Naive B cell (primary cell): ENCODE data around the gene KATNB1. TPM values are rescaled to one million over a fixed set of nuclear protein-coding genes. Genes with fewer than 3 reads are reported as not detected.
A peak's percentile ranks its signal among the peaks of the same experiment; 100 is the strongest.

ENCODE experiments used
- ATAC-seq, 2 donors: fragments of 150-1000 bp; cut with Tn5 transposase; 2 replicates each; pipeline ENCODE4 v1.10.0; 2021; ENCODE audit warnings: low read depth in 2 of 2, mild to moderate bottlenecking in 2 of 2, moderate library complexity in 2 of 2
- DNase-seq: peaks from one replicate; pipeline ENCODE4 v3.0.0; 2022
- H3K27ac Mint-ChIP-seq, 6 donors: one replicate each; pipeline ENCODE4 v1.8.0; 2020 to 2022; ENCODE audit warnings: mild to moderate bottlenecking in 6 of 6, mixed read lengths in 6 of 6, moderate library complexity in 5 of 6, inconsistent platforms in 2 of 6
- H3K27me3 Mint-ChIP-seq, 3 donors: one replicate each; pipeline ENCODE4 v1.8.0; 2021 to 2022; ENCODE audit warnings: mixed read lengths in 3 of 3, mild to moderate bottlenecking in 1 of 3
- H3K36me3 Mint-ChIP-seq, 2 donors: one replicate each; pipeline ENCODE4 v1.8.0; 2020 to 2022; ENCODE audit warnings: mixed read lengths in 2 of 2, inconsistent platforms in 1 of 2, mild to moderate bottlenecking in 1 of 2
- H3K4me1 Mint-ChIP-seq, 3 donors: one replicate each; pipeline ENCODE4 v1.8.0; 2020 to 2022; ENCODE audit warnings: mixed read lengths in 3 of 3, inconsistent platforms in 1 of 3, mild to moderate bottlenecking in 1 of 3, moderate library complexity in 1 of 3
- H3K4me3 Mint-ChIP-seq, 8 donors: one replicate each; pipeline ENCODE4 v1.8.0; 2020 to 2022; ENCODE audit warnings: mild to moderate bottlenecking in 8 of 8, mixed read lengths in 8 of 8, moderate library complexity in 8 of 8, inconsistent platforms in 2 of 8
- H3K9me3 Mint-ChIP-seq, 7 donors: one replicate each; pipeline ENCODE4 v1.8.0; 2020 to 2022; ENCODE audit warnings: mixed read lengths in 7 of 7, mild to moderate bottlenecking in 5 of 7, inconsistent platforms in 2 of 7, moderate library complexity in 1 of 7
- polyA plus RNA-seq, 6 donors: library from polyadenylated mRNA; unstranded; fragments of 300-500 nt; fragmentation: Illumina TruSeq; gene quantifications; one replicate each; pipeline ENCODE4 v1.2.3, GENCODE V29; 2021; ENCODE audit warnings: low read depth in 6 of 6

The KATNB1 gene
- polyA plus RNA-seq, 6 donors from 2014 or later: 6.1 to 27.2 (median 10.0) TPM

DNA sequence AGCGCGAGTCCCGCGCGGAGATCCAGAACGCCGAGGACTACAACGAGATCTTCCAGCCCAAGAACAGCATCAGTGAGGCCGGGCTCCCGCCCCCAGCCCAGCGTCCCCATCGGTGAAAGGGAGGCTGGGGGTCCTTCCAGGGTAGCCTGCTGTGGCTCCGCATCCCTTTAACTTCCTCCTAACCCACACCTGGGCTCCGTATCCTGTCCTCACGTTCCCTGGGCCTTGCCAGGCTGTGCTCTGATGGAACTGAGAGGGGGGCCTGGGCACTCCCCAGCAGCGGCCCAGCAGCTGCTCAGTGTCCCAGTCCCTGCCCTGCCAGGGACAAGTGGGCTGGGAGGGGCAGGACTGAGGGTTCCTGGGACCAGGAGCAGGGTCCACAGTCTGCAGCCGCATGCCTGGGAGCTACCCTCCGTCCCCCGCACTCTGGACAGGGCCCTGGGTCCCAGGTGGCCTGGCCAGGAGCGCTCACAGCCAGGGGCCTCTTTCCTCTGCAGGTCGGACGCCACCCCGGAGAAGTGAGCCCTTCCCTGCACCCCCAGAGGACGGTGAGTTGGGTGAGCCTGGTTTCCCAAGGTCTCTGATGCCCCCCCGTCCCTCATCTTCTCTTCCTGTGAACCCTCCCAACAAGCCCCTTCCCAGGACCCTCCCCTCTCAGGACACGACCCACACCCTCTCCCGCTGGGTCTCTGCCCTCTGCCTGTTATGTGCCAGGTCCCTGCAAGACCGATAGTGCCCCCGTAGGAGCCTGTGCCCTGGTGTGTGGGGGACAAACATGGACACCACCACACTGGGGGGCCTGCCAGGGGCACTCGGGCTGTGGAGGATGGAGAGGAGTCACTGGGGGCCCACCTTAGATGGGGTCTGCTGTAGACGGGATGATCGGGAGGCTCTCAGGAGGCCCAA lies 18.1 kb downstream of the KATNB1 start:
- Mint-ChIP-seq H3K36me3 (peaks cover 0 to 15% of the 10 kb centered on the region in 2 donors), H3K27me3 (no peaks in the 10 kb centered on the region), H3K27ac (peak overlapping the region in 1 of 6 donors; percentile 66), H3K4me1 (peaks cover 0 to 6% (median 0%) of the 10 kb centered on the region in 3 donors), H3K4me3 (no peak overlapping the region), H3K9me3 (no peaks in the 10 kb centered on the region)
- DNase-seq (no peak), ATAC-seq (no peak)

DNA sequence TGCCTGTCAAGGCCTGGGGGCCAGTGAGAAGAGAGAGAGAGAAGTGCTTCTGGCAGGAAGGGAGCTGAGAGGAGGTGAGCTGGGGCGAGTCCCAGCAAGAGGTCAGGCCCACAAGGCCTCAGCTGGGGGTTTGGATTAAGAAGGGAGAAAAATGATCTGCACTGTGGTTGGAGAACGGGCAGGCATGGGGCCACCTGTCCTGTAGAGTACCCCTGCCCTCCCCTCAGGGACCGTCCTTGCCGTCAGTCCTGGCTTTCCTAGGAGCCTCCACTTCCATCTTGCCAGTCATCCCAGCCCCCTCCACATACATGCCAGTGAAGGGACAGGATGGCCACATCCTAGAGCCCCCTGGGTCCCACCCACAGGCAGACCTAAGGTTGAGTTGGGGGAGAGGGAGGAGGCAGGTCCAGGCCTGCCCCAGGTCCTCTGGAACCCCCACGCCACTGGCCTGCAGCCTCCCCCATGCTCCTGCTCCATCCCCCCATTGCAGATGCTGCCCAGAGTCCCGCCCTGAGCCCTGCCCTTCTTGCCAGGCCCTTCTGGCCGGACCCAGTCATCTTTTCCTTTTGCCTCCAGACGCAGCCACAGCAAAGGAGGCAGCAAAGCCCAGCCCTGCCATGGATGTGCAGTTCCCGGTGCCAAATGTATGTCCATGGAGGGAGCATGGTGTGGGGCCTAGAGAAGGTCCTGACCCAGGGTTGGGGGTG lies 18.9 kb downstream of the KATNB1 start:
- no peak for ATAC-seq
- H3K27me3 Mint-ChIP-seq: no peaks in the 10 kb centered on the region
- H3K36me3 Mint-ChIP-seq: peaks cover 0 to 15% of the 10 kb centered on the region in 2 donors
- DNase-seq: no peak
- no peaks in the 10 kb centered on the region for H3K9me3 Mint-ChIP-seq
- H3K4me3 Mint-ChIP-seq: no peak overlapping the region
- H3K4me1 Mint-ChIP-seq: peaks cover 0 to 6% (median 0%) of the 10 kb centered on the region in 3 donors
- H3K27ac Mint-ChIP-seq: peak overlapping the region in 1 of 6 donors; percentile 66

DNA sequence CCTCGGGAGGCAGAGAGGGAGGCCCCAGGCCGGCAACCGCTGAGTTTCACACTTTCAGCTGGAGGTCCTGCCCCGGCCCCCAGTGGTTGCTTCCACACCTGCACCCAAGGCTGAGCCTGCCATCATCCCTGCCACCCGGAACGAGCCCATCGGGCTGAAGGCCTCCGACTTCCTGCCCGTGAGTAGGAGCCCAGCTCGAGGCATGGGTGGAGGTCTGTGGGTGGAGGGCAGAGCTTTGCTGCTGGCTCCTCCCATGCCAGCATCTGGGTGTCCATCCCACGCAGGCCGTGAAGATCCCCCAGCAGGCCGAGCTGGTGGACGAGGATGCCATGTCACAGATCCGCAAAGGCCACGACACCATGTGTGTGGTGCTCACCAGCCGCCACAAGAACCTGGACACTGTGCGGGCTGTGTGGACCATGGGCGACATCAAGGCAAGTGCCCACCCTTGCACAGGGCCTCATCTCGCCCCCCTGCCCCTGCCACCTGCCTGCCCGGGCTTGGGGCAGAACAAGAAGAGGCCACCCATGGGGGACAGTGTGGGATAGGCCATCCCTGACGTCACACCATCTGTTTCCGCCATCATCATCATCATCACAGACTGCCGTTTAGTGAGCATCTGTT lies 19.6 kb downstream of the KATNB1 start:
- DNase-seq (no peak), ATAC-seq (no peak)
- Mint-ChIP-seq H3K36me3 (peaks cover 0 to 15% of the 10 kb centered on the region in 2 donors), H3K27ac (no peak overlapping the region), H3K27me3 (no peaks in the 10 kb centered on the region), H3K4me1 (peaks cover 0 to 6% (median 0%) of the 10 kb centered on the region in 3 donors), H3K4me3 (no peak overlapping the region), H3K9me3 (no peaks in the 10 kb centered on the region)

DNA sequence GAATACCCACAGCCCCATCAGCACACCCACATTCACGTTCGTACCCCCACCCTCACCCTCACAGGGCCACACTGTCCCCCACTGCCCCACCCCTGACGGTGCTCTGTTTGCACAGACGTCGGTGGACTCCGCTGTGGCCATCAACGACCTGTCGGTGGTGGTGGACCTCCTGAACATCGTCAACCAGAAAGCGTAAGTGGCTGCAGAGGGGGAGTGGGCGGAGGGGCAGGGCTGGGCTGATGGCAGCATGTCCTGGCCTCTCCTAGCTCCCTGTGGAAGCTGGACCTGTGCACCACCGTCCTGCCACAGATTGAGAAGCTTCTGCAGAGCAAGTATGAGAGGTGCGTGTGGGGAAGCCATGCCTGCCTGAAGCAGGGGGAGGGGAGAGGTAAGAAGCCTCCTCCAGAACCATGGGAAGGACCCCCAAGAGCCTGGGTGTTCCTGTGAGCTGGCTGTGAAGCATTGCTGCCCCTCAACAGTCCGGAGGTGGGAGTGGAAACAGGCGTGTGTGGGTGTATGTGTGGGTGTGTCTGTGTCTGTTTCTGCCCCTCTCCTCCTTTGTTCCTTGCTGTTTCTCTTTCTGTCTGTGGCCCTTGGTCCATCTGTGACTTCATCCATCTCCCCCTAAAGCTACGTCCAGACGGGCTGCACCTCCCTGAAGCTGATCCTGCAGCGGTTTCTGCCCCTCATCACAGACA lies 20.3 kb downstream of the KATNB1 start:
- Mint-ChIP-seq H3K36me3 (peaks cover 0 to 12% of the 10 kb centered on the region in 2 donors), H3K9me3 (no peaks in the 10 kb centered on the region), H3K27me3 (no peaks in the 10 kb centered on the region), H3K4me1 (peaks cover 0 to 6% (median 0%) of the 10 kb centered on the region in 3 donors), H3K27ac (peak overlapping the region in 2 of 6 donors; percentile 16 to 82), H3K4me3 (no peak overlapping the region)
- ATAC-seq: no peak
- DNase-seq: no peak

DNA sequence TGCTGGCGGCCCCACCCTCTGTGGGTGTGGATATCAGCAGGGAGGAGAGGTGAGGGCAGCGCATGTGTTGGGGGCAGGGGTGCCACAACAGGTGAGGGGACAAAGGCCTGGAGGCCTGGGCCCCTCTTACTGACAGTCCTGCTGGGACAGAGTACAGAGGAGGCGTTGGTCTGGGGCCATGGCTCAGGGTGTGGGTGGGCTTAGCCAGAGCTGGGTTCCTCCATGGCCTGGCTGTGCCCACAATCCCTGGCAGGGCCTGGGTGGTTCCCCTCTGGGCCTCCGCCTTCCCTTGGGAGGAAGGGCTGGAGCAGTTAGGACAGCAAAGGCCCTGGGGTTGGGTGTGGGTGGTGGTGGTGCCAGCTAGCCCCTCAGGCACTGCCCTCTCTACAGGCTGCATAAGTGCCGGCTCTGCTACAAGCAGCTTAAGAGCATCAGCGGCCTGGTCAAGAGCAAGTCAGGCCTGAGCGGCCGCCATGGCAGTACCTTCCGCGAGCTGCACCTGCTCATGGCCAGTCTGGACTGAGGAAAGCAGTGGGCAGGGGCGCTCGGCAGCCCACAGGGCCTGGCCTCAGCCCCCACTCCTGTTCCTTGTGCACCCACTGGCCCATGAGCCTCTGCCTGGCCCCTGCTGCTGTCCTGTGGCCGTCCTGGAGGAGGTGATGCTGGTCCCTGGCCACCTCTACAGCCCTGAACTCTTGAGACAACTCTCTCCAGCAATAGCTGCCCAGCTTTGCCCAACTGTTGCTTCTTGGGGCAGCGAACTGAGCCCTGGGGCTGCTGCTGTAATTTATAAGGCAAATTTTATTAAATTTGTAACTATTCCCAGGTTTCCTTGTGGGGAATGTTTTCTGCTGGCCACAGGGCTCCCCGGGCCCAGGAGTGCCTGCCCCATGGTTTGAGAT lies 21.1 kb downstream of the KATNB1 start:
- DNase-seq (no peak), ATAC-seq (no peak)
- Mint-ChIP-seq H3K36me3 (peaks cover 0 to 6% of the 10 kb centered on the region in 2 donors), H3K27ac (peak overlapping the region in 3 of 6 donors; percentile 16 to 82 (median 47)), H3K9me3 (no peaks in the 10 kb centered on the region), H3K4me3 (no peak overlapping the region), H3K4me1 (peaks cover 0 to 6% (median 0%) of the 10 kb centered on the region in 3 donors), H3K27me3 (no peaks in the 10 kb centered on the region)

DNA sequence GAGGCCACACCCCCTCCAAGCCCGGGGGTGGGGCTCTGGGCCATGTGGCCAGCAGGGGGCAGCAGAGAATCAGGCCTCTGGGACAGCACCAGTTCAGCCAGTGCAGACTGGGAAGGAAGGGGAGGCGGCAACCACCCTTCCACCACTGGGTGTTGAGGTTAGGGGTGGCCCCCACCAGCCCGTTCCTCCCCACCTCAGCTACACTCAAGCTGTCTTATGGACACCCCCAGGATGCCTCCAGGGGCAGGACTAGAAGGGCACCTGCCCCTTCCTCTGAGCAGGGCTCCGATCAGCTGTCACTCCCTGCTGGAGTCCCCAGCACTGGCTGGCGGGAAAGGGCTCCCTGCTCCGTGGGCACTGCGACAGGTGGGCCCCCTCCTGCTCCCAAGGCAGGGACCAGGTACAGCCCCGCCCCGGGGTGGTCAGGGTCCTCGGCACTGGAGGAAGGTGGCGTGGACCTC lies 21.8 kb downstream of the KATNB1 start:
- Mint-ChIP-seq H3K4me3 (no peak overlapping the region), H3K4me1 (peaks cover 0 to 6% (median 0%) of the 10 kb centered on the region in 3 donors), H3K27ac (peak overlapping the region in 1 of 6 donors; percentile 47), H3K27me3 (no peaks in the 10 kb centered on the region), H3K36me3 (peaks cover 0 to 6% of the 10 kb centered on the region in 2 donors), H3K9me3 (no peaks in the 10 kb centered on the region)
- ATAC-seq (peak; percentile 90 to 91), DNase-seq (peak; percentile 68)

DNA sequence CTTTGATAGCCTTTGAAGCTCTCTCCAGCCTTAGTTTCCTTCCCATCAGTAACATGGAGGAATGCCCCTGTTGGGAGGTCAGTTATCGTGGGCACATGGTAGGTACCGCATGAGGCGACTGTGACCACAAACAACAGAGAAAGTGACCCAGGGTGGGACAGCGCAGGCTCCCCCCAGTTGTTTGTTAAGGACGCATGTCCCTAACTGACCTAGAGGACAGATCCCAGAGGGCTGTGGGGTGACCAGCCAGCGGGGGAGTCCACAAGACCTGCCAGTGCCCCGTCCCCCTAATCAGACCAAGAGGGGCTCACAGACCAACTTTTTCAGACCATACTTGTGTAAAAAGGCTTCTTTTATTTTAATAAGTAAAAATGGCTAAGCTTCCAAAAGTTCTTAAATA lies 22.3 kb downstream of the KATNB1 start:
- Mint-ChIP-seq H3K9me3 (no peaks in the 10 kb centered on the region), H3K36me3 (peaks cover 0 to 6% of the 10 kb centered on the region in 2 donors), H3K27ac (no peak overlapping the region), H3K4me1 (peaks cover 0 to 6% (median 0%) of the 10 kb centered on the region in 3 donors), H3K27me3 (no peaks in the 10 kb centered on the region), H3K4me3 (no peak overlapping the region)
- no peak for ATAC-seq
- no peak for DNase-seq

DNA sequence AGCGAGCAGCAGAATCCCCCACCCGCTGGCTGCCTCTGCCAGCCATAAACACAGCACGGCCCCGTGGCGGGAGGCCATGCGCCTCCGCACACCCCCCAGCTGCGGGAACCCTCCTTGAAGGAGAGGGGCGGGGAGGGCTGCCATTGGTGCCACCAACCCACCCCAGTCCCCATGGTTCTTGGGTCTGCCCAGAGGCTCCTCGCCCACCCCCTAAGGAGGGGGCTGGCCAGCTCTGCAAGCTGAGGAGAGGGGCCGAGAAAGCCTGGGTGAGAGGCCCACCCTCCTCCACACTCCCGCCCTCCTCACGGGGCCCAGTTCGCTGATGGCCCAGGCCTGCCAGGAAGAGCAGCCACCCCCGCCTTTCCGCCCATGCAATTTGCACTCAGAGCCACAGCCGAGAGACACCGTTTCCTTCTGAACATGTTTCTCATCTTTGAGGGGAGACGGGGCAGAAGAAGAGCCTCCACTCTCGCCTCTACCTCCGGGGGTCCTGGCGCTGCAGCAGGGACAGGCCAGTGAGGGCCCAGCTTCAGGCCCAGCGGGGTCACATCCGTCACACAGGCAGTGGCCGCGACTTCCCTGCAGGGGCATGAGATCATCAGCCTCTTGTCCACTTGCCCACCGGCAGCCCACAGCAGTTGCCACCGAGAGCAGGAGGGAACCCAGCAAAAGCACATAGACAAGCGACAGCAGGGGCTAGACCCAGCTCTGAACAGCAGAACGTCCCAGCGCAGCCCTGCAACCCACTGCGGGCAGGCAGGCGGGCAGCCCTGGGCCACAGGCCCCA lies 23.0 kb downstream of the KATNB1 start:
- no peak overlapping the region for H3K4me3 Mint-ChIP-seq
- H3K36me3 Mint-ChIP-seq: peaks cover 0 to 6% of the 10 kb centered on the region in 2 donors
- peaks cover 0 to 6% (median 0%) of the 10 kb centered on the region in 3 donors for H3K4me1 Mint-ChIP-seq
- no peaks in the 10 kb centered on the region for H3K27me3 Mint-ChIP-seq
- ATAC-seq: no peak
- H3K9me3 Mint-ChIP-seq: no peaks in the 10 kb centered on the region
- no peak overlapping the region for H3K27ac Mint-ChIP-seq
- DNase-seq: no peak

DNA sequence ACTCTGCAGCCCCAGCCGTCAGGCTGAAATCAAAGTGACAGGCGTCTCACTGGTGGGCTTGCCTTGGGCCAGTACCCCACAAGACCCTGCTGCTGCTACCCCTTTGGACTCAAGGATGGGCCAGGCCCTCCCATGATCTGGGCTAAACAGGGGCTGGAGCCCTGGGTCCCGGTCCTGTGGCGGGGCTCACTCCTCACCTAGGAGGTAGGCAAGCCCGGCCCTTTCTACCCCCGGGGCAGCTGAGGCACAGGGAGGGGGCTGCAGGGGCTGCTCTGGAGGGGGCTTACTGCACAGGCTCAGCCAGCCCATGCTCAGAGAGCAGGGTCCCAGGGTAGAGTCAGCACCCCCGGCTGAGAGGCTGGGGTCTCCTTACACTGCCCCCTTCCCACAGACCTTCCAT lies 23.6 kb downstream of the KATNB1 start:
- Mint-ChIP-seq H3K36me3 (peaks cover 0 to 4% of the 10 kb centered on the region in 2 donors), H3K4me3 (no peak overlapping the region), H3K27ac (no peak overlapping the region), H3K9me3 (no peaks in the 10 kb centered on the region), H3K4me1 (peaks cover 0 to 6% (median 0%) of the 10 kb centered on the region in 3 donors), H3K27me3 (no peaks in the 10 kb centered on the region)
- DNase-seq (no peak), ATAC-seq (no peak)

DNA sequence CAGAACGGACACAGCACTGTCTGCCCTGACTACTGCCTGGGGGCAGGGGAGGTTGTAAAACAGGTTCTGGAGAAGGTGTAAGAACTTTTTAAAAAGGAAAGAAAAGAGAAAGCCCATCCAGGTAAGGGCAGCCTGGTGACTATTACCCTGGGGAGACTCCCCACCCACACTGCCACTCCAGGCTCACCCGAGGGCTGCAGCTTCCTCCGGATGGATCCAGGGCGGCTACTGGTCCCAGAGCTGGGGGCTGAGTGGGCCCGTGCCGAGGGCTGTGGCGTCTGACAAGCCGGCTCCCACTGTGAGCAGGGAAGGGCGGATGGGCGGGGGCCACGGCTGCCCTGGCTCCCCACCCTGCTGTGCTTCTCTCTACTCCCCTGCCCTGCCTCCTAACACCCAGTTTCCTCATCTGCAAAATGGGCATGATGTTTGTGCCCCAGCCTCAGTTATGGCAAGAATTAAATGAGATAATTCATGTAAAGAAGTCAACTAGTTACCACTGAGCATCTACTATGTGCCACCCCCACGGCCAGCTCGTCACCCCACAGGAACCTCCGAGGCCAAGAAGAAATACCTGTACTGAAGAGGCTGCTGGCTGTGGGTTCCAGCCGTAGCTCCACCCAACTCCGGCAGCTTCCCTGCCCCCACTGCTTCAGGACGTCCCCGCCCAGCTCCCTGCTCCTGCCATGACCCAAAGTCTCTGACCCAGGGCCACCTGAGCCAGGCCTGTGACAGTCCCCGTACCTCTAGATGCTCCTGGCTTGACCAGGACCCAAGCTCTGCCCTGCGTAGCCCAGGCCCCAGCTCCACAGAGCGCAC lies 24.2 kb downstream of the KATNB1 start:
- Mint-ChIP-seq H3K4me3 (no peak overlapping the region), H3K36me3 (no peaks in the 10 kb centered on the region), H3K4me1 (peaks cover 0 to 6% (median 0%) of the 10 kb centered on the region in 3 donors), H3K27me3 (no peaks in the 10 kb centered on the region), H3K9me3 (no peaks in the 10 kb centered on the region), H3K27ac (peak overlapping the region in 1 of 6 donors; percentile 60)
- ATAC-seq (no peak), DNase-seq (no peak)
